ENCODE results near the gene APOBEC2.

APOBEC2 gene

DNA sequence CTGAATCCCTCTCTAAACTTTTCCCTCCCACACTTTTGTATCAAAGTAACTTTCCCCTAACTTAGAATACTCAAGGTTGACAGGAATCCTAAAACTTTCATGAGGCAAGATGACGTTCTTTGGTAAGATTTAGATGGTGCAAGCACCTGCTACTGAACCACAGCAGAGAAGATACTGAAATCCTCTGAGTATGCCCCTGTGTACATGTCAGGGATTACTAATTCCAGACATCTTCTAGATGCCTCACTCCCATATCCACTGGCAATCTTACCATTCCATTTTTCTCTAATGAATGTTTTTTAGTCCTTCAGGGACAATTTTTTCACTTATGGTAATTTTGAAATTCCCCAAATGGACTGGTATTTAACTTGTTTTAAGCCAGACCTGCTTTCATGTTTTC, 9.1 kb downstream of the APOBEC2 start:
- DNase-seq: no peak

DNA sequence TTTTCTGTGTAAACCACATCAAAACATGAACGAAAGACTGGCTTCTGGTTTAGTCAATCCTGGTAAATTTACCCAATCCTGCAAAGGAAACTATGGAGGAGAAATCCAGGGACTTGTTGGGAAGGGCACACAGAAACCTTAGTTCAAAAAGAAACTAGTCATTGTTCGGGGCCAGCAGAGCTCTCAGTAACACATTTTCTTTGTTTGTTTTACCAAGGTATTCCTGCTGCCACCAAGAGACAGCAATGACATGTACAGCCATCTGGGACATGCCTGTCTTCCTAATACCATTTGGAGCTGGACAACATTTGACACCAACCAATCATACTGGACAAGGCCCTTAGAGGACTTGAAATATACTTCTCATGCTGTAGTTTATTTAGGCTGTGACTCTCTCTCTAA, 10.9 kb downstream of the APOBEC2 start:
- DNase-seq: no peak

- DNase-seq: no peak
Observed at GRCh38 chr6:41064841-41065240, 11.8 kb downstream of the APOBEC2 start.

- DNase-seq: no peak
Observed at GRCh38 chr6:41065550-41066026, 12.6 kb downstream of the APOBEC2 start.

GRCh38 chr6:41066867-41067304, 13.9 kb downstream of the APOBEC2 start:
- DNase-seq: peak; percentile 41 to 63 (median 54)

GRCh38 chr6:41071501-41071922, 18.5 kb downstream of the APOBEC2 start:
- no peak for DNase-seq

DNA sequence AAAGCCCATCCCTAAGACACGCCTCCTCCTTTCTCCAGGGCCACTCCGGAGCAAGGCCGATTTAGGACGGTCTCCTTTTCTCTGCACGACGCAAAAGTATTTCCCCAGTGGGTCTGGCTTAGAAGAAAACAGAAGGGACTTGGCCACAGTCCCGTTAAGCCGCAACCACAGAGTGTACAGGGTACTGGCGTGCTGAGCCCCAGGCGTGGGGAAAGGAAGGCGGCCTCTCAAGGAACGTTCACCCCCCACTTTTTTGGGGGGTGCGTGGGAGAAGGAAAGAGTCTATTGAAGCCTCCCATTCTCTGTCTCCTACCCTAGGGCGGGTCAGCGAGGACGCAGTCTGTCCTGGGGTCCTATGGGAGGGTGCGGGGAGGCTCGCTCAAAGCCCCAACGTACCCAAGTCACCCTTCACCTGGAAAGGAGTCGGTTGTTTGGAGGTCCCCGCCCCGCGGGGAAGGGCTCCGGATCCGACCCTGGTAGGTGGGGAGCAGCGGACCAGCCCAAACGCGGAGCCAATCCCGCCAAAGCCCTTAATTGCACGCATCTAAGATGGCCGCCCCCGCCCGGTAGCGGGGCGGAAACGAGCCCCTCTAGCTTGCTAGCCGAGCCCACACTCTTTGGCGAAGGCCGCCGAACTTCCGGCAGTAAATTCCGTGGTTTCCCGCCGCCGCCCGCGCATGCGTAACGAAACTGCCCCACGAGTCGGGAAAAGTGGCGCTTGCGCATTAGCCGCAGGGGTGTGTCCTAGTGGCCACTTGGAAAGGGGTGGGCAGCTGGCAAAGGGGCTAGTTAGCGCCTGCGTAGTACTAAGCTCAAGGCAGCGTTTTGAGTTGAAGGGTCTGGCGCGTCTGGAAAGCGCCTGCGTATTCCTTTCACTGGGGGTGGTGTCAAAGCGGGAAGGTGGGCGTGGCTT, 19.2 kb downstream of the APOBEC2 start, which contains the start of gene OARD1:
OARD1 (minus strand) TSS at position 434 of the 913 bp plus-strand sequence. CDS start 722 bp downstream, outside the sequence.
- DNase-seq: peak; percentile 98 to 100 (median 99)

GRCh38 chr6:41072836-41073202, 19.8 kb downstream of the APOBEC2 start, which contains the start of gene NFYA:
NFYA (plus strand) TSS chr6:41072974; CDS start chr6:41079090, 6,116 bp downstream.
- DNase-seq: peak in 4 of 5 donors; percentile 99 to 100 (median 100)

DNA sequence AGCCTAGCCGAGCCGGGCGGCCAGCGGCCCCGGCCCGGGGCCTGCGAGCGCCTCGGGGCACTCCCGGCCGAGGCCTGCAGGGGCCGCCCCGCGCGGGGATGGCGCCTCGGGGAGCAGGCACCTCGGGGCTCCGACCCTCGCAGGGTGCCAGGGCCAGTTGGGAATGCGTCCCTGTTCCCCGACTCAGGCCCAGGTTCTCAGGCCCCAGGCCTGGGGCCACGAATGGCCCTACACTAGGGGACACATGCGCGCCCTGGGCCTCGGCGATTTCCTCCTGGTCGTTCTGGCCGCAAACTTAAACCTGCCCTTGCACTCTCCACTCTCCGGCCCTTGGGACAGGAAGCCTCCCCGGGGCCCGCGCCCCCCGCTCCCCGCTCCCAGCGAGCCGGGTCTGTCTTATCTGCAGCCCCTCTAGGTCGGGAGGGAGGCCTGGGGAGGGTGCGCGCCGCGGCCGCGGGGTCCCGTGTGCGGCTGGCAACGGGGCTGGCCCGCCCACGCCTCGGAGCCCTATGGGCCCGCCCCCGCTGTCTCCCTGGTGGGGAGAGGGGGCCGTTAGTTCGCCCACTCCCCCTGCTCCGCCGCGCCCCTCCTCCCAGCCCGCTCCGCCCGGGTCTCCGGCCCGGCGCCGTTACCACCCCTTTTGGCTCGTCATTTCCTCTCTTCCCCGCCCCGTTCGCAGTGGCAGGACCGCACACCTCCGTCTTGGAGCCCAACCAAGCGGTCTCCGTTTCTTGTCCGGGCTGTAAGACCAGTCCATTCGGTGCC, 20.4 kb downstream of the APOBEC2 start:
- peak; percentile 72 to 88 (median 76) for DNase-seq

- DNase-seq: peak in 2 of 5 donors; percentile 4 to 20
Observed at GRCh38 chr6:41073968-41074691, 21.1 kb downstream of the APOBEC2 start.

- no peak for DNase-seq
Observed at GRCh38 chr6:41074692-41075436, 21.9 kb downstream of the APOBEC2 start.

DNA sequence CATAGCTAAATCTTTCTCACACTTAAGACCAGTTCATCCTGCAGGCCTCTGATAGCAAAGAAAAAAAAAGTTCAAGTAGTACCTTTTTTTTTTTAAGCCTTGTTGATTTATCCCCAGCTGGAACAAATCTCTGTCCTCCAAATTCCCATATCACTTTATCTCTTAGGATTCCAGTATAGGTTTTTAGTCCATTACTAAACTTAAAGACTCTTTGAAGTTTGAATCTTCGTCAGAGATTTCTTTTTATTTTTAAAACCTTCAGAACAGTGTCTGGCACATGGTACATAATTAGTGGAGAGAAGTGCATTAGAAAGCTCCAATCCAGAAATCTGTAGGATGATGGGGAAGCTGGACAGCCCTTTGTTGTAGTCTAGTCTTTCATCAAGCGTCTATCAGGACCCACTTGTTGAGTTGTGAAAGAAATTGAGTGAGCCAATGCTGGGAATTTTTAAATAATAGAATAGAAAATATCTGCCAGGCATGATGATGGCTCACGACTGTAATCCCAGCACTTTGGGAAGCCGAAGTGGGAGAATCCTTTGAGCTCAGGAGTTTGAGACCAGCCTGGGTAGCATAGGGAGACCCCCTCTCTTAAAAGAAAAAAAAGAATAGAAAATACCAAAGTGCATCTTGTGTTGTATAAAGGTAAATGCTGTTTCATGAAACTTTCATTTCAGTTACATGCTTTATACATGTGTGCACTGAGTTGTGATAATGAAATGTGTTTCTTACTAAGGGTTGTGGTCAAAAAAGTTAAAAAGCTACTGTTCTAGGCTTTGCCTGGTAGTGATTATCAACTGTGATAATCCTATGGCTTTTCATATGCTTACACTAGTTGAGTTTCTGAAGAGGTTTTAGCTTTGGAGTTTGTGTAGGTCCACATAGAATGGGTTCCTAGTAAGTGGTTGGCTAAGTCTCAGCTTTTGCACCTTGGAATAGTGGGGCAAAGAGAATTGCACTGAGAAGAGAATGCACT, 22.9 kb downstream of the APOBEC2 start:
- DNase-seq: no peak

- DNase-seq: no peak
Observed at GRCh38 chr6:41077536-41077935, 24.5 kb downstream of the APOBEC2 start.

DNA sequence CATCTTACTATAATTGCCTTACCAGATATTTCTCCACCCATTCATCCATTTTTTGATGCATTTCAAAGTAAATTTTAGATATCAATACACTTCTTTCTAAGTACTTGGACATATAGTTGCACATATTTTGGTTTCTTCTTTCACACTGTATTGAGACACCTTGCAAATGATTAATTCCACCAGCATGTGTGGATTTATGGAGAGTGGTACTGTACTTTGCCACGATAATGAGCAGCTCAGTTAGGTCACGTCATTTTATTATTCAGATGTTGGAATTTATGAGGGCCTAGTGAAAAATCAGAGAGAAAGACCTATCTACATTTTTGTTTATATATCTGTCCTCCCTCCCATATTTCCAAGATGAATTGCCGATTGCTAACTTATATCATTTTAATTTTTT, 25.1 kb downstream of the APOBEC2 start:
- no peak for DNase-seq

- DNase-seq: no peak
Observed at GRCh38 chr6:41079080-41079479, 26.1 kb downstream of the APOBEC2 start.

DNA sequence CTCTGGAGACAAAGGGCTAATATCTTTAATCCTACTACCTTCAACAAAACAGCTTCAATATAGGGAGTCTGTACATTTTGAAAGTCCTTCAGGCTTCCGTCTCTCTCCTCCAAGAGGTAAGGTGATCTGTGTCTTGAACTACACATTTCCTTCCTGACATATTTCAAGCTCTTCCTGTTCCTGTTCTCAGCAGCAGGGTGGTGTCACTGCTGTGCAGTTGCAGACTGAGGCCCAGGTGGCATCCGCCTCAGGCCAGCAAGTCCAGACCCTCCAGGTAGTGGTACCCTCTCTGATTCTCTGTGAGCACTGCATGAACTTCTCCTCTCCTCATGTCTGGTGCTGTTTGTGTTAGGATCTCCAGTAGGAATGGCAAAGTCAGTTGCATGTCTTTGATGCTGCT, 27.6 kb downstream of the APOBEC2 start:
- DNase-seq: peak in 3 of 5 donors; percentile 8 to 67 (median 9)

DNA sequence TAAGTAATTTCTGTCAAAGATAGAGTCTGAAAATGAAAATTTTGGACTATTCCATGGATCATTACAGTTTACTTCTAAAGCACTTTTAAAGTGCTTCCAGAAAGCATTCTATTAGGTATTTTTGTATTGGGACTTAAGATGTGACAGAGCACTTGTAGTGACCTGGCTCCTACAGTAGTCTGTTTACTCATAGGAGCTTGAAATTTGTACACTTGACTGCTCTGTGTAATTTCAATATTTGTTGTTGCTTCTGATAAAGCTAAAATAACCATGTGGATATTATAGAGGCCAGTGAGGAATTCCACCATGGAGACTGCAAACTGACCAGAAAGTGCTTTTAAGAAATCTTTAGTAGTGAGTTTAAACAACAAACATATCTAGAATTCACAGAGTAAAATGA, 30.1 kb downstream of the APOBEC2 start:
- no peak for DNase-seq

DNA sequence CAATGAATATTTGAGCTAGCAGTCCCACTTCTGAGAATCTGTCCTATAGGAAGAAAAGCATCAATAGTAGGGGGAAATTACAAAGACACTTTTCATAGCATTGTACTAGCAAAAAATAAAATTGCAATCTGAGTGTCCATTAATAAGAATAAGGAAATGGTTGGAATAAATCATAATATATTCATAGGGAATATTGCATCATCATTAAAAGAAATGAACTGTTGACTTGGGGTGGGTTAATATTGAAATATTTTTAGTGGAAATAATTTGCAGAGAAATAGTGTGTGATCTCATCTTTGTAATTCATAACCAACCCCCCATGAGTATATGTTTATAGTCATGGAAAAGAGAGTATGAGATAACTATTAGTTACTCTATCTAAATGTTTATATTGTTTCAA, 32.2 kb downstream of the APOBEC2 start:
- no peak for DNase-seq

DNA sequence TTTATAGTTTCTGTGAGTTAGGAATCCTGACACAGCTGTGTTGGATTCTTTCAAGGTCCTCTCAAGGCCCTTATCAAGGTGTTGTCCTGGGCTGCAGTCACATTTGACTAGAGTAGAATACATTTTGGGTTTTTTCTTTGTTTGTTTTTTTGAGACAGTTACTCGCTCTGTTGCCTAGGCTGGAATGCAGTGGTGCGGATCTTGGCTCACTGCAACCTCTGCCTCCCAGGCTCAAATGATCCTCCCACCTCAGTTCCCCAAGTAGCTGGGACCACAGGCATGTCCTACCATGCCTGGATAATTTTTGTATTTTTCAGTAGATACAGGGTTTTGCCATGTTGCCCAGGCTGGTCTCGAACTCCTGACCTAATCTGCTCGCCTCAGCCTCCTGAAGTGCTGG, 35.4 kb downstream of the APOBEC2 start:
- DNase-seq: no peak

Measured in T-helper 1 cell (primary cell).